KMS-11 (cell line): ENCODE measurements around the gene RIPK4.

Source experiments
- H2AFZ ChIP-seq: fragments of 200-600 bp; sonication (generic); 2 replicates; pipeline ENCODE4 v1.6.1; 2016; ENCODE audit warnings: antibody characterized with exemption, mixed run types, low read depth
- H3K27ac ChIP-seq: fragments of 200-600 bp; sonication (generic); 2 replicates; pipeline ENCODE4 v1.6.1; 2016; ENCODE audit warnings: mild to moderate bottlenecking, mixed run types
- H3K27me3 ChIP-seq: fragments of 200-600 bp; sonication (generic); 2 replicates; pipeline ENCODE4 v1.6.1; 2017; ENCODE audit warnings: mild to moderate bottlenecking, low read depth, mixed run types, moderate library complexity; ENCODE audit not compliant: insufficient read depth
- H3K36me3 ChIP-seq: fragments of 200-600 bp; sonication (generic); 2 replicates; pipeline ENCODE4 v1.6.1; 2017; ENCODE audit warnings: mild to moderate bottlenecking, mixed run types; ENCODE audit not compliant: insufficient read depth
- H3K4me1 ChIP-seq: fragments of 200-600 bp; sonication (generic); 2 replicates; pipeline ENCODE4 v1.6.1; 2016; ENCODE audit warnings: mild to moderate bottlenecking, low read depth, mixed run types; ENCODE audit not compliant: poor library complexity, severe bottlenecking
- H3K4me2 ChIP-seq: fragments of 200-600 bp; sonication (generic); 2 replicates; pipeline ENCODE4 v1.7.0; 2016; ENCODE audit warnings: mild to moderate bottlenecking, mixed run types
- H3K4me3 ChIP-seq: fragments of 200-600 bp; sonication (generic); IDR thresholded peaks from 2 replicates; pipeline ENCODE4 v1.6.1; 2017; ENCODE audit warnings: low read depth, low read length, mixed read lengths; ENCODE audit not compliant: insufficient read depth
- H3K79me2 ChIP-seq: fragments of 200-600 bp; sonication (generic); 2 replicates; pipeline ENCODE4 v1.6.1; 2016; ENCODE audit warnings: low read depth, mixed run types; ENCODE audit not compliant: insufficient read depth
- H3K9ac ChIP-seq: fragments of 200-600 bp; sonication (generic); 2 replicates; pipeline ENCODE4 v1.6.1; 2016; ENCODE audit warnings: mild to moderate bottlenecking, mixed run types
- H4K20me1 ChIP-seq: fragments of 200-600 bp; sonication (generic); 2 replicates; pipeline ENCODE4 v1.6.1; 2016; ENCODE audit warnings: mild to moderate bottlenecking, mixed run types; ENCODE audit not compliant: insufficient read depth
- CTCF ChIP-seq: fragments of 200-600 bp; sonication (generic); conservative IDR thresholded peaks from 2 replicates; pipeline ENCODE4 v1.6.1; 2017; ENCODE audit warnings: low read depth, mild to moderate bottlenecking, antibody characterized with exemption, low read length, moderate library complexity, mixed read lengths

RIPK4 gene

GRCh38 chr21:41733951-41734689 is 32.7 kb downstream of the RIPK4 start:
- no peak overlapping the region for H2AFZ ChIP-seq
- TF ChIP-seq CTCF = no peak
- no peaks in the 10 kb centered on the region for H3K4me1 ChIP-seq
- H3K9ac ChIP-seq = no peak overlapping the region
- no peaks in the 10 kb centered on the region for H3K79me2 ChIP-seq
- no peak overlapping the region for H3K4me3 ChIP-seq
- no peak overlapping the region for H3K27ac ChIP-seq
- H3K4me2 ChIP-seq = no peak overlapping the region
- H4K20me1 ChIP-seq = no peaks in the 10 kb centered on the region
- H3K27me3 ChIP-seq = peaks cover 2% of the 10 kb centered on the region
- no peaks in the 10 kb centered on the region for H3K36me3 ChIP-seq

GRCh38 chr21:41731081-41731480 is 35.8 kb downstream of the RIPK4 start:
- Histone ChIP-seq H3K4me2 (no peak overlapping the region), H3K4me3 (no peak overlapping the region), H3K27me3 (peaks cover 16% of the 10 kb centered on the region), H2AFZ (no peak overlapping the region), H3K27ac (no peak overlapping the region), H3K79me2 (no peaks in the 10 kb centered on the region), H3K9ac (no peak overlapping the region), H3K36me3 (no peaks in the 10 kb centered on the region), H3K4me1 (no peaks in the 10 kb centered on the region), H4K20me1 (no peaks in the 10 kb centered on the region)
- no peak for TF ChIP-seq CTCF

- Histone ChIP-seq H2AFZ (no peak overlapping the region), H3K36me3 (no peaks in the 10 kb centered on the region), H4K20me1 (no peaks in the 10 kb centered on the region), H3K4me3 (no peak overlapping the region), H3K4me2 (no peak overlapping the region), H3K79me2 (no peaks in the 10 kb centered on the region), H3K27me3 (peaks cover 22% of the 10 kb centered on the region), H3K27ac (no peak overlapping the region), H3K9ac (no peak overlapping the region), H3K4me1 (no peaks in the 10 kb centered on the region)
- no peak for TF ChIP-seq CTCF
These were observed 36.5 kb downstream of the RIPK4 start for GRCh38 chr21:41730367-41730765.

GRCh38 chr21:41729701-41730366 is 37.0 kb downstream of the RIPK4 start:
- no peaks in the 10 kb centered on the region for H3K79me2 ChIP-seq
- H3K27ac ChIP-seq = no peak overlapping the region
- TF ChIP-seq CTCF = no peak
- no peak overlapping the region for H3K9ac ChIP-seq
- no peak overlapping the region for H3K4me3 ChIP-seq
- H3K36me3 ChIP-seq = no peaks in the 10 kb centered on the region
- no peaks in the 10 kb centered on the region for H3K4me1 ChIP-seq
- H4K20me1 ChIP-seq = no peaks in the 10 kb centered on the region
- H3K4me2 ChIP-seq = no peak overlapping the region
- H2AFZ ChIP-seq = no peak overlapping the region
- H3K27me3 ChIP-seq = peaks cover 24% of the 10 kb centered on the region
